Occipital lobe (tissue), 2 donors: ENCODE data around the gene FOLR1. TPM values are rescaled to one million over a fixed set of nuclear protein-coding genes. Genes with fewer than 3 reads are reported as not detected.

Experiments
- DNase-seq: peaks from one replicate; lab custom pipeline; 2025; lab: John Stamatoyannopoulos, UW
- total RNA-seq: library from RNA; depleted of rRNA; stranded (reverse); fragments of >200 nt; gene quantifications from one replicate; pipeline ENCODE4 v1.2.3, GENCODE V29; 2014

The FOLR1 gene
- total RNA-seq, 1 donor from 2014 or later, result not detected

DNA sequence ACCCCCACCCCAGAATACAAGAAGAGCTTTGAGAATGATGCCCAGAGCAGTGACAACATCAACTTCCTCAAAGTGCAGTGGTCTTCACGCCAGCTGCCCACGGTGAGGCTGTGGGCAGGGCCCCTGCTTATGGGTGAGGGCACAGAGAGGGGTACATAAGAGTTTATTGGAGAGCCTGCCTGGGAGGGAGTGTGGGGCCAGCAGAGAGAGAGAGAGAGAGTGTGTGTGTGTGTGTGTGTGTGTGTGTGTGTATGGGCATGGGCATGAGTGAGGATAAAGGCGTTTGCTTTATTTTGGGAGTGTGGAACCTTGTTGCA is 42.5 kb downstream of the FOLR1 start:
- DNase-seq, result no peak

GRCh38 chr11:72234920-72235319 is 43.0 kb downstream of the FOLR1 start:
- DNase-seq, result no peak

DNA sequence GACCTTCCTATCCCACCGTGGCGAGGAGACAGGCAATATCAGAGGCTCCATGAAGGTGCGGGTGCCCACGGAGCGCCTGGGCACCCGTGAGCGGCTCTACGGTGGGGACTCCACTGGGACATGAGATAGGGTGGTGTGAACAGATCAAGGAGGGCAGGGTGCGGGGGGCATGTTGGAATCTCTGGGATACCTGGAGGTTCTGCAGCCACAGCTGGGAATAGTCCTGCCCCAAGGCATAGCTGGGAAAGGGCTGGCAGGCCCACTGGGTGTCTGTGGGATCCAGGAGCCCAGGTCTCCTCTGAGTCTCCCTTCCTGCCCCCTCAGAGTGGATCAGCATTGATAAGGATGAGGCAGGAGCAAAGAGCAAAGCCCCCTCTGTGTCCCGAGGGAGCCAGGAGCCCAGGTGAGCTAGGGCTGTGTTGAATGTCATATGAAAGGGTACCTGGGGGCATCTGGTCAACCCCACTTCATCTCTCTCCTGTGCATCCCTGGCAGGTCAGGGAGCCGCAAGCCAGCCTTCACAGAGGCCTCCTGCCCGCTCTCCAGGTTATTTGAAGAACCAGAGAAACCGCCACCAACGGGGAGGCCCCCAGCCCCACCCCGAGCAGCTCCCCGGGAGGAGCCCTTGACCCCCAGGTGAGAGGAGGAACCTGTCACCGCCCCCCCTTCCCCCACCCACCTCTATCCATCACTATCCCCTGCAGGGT is 43.6 kb downstream of the FOLR1 start:
- no peak for DNase-seq

- no peak for DNase-seq
Observed at GRCh38 chr11:72236083-72236697, 44.2 kb downstream of the FOLR1 start.

DNA sequence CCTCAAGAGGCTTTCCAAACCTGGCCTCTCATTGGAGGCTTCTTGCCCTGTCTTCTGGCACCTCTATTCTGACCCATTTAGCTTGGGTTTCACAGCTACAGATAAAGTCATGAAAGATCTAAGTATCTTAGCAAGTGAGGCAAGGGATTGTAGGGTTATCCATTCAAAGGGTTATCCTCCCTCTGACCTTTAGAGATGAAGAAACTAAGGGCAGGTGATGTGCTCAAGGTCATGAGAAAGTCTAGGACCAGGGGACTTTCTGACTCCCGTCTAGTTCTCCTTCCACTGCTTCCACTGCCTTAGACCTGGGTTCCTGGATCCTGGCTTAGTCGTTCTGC is 44.8 kb downstream of the FOLR1 start:
- no peak for DNase-seq

DNA sequence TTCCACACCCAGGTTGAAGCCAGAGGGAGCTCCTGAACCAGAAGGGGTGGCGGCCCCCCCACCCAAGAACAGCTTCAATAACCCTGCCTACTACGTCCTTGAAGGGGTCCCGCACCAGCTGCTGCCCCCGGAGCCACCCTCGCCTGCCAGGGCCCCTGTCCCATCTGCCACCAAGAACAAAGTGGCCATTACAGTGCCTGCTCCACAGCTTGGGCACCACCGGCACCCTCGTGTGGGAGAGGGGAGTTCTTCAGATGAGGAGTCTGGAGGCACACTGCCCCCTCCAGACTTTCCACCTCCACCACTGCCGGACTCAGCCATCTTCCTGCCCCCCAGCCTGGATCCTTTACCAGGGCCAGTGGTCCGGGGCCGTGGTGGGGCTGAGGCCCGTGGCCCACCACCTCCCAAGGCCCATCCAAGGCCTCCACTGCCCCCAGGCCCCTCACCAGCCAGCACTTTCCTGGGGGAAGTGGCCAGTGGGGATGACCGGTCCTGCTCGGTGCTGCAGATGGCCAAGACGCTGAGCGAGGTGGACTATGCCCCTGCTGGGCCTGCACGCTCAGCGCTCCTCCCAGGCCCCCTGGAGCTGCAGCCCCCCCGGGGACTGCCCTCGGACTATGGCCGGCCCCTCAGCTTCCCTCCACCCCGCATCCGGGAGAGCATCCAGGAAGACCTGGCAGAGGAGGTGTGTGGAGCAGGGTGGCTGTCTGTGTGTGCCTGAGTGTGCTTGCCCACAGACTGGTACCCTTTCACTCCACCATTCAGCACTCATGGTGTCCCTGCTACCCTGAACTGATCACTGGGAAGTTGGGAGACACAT is 45.4 kb downstream of the FOLR1 start:
- DNase-seq, result no peak

DNA sequence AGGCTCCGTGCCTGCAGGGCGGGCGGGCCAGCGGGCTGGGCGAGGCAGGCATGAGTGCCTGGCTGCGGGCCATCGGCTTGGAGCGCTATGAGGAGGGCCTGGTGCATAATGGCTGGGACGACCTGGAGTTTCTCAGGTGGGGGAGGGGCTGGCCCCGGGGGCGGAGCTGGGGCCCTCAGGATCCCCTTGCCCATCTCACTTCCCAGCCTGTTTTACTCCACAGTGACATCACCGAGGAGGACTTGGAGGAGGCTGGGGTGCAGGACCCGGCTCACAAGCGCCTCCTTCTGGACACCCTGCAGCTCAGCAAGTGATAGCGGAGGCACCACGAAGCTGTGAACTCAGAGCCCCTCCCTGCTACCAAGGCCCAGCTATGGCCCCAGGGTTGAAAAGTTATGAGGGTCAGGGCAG is 46.1 kb downstream of the FOLR1 start:
- no peak for DNase-seq

GRCh38 chr11:72238492-72239312 is 46.8 kb downstream of the FOLR1 start:
- DNase-seq, result no peak

DNA sequence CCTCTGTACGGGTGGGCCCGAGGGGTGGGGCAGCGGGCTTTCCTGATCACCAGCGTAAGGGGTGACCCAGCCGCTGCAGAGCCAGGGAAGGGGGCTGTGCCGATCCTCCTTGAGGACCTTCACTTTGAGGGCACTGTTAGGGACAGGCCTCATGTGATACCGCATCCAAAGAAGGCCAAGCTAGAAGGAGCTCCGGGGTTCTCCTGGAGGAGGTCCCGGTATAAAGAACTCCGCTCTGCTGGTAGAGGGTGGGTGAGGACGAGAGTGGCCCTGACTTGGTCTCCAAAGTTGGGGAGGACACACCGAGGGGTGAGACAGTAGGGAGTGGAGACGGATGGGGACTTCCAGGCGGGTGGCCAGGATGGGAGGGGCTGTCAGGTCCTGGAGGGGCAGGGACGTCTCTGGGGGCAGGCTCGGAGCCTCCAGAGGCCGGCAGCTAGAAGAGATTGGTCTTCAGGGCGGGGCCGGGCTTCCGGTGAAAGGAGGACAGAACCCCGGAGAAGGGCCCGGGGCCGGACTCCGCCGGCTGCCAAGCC is 47.4 kb downstream of the FOLR1 start:
- DNase-seq, result no peak

DNA sequence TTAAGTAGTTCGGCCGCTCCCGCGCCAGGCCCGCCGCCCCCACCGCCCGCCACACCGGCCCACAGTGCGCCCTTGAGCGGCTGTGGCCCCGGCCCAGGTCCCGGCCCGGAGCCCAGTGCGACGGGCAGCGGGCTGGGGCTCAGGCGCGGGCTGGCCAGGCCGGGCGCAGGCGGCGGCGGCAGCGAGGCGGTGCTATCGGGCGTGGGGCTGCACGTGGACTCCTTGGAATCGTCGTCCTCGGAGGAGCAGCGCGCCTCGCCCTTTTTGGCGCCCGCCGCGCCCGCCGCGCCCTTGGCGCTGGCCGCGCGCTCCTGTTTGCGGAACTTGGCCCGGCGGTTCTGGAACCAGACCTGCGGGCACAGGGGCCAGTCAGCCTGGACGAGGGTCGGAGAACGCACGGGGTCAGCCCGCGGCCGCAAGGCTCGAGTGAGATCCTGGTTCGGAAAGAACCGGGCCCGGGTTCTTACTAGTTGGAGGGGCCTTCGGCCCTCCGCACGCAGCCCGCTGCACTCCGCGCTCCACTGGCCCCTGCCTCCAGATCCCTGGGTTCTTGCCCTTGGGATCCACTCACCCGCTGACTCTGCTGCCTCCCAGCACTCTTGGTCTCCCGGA is 48.0 kb downstream of the FOLR1 start:
- DNase-seq, result no peak

DNA sequence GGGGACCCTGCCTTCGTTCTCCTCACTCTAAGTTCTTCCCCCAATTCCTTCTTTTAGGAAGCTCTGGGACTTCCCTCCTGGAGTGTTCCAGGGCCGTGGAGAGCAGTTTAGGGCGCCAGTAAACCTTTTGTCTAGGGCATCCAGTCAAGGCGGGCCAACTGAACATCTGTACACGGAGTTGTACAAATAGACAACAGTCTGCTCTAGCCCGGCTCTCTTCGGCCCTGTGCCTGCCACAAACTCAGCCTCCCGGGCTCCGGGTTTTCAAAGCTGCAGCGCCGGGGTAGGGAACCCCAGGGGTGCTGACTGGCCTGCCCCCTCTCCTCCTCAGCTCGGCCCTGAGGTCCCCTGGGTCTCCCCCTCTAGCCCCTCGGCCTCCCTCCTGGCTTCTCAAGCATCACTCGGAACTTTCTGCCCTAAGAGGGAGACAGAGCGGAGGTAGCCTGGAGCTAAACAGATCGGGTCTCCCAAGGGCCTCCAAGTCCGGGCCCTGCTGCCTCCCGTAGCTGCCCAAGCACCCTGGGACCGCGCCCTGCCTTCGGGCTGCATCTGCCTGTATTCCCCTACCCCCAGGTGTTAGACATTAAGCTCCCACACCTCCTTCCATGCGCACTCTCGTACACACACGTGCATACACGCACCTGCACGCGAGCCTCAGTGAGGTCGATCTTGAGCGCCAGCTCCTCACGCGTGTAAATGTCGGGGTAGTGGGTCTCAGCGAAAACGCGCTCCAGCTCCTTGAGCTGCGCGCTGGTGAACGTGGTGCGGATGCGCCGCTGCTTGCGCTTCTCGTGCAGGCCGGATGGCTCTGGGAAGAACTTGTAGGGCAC is 48.7 kb downstream of the FOLR1 start:
- DNase-seq, result no peak

DNA sequence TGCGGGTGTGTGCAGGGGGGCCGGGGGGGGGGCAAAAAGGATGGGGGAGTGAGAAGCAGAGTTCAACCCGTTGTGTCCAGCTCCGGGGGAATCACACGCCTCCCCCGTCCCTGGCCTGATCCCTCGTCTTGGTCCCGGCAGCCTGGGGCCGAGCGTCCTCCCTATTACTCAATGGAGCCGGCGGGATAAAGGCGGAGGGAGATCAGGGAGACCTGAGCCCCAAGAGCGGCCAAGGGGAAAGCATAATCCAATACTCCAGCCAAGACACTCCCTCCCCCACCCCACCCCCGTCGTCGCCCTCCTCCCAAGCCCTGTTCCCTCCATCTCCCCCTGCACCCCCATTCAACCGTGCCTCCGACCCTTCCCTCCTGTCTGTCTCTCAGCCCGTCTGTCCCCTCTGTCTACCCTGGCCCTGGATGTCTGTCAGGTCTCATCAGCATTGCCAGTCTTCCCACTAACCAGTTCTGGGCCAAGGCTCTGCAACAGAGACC is 49.4 kb downstream of the FOLR1 start:
- no peak for DNase-seq

- DNase-seq, result no peak
Observed at GRCh38 chr11:72242141-72242540, 50.2 kb downstream of the FOLR1 start.

DNA sequence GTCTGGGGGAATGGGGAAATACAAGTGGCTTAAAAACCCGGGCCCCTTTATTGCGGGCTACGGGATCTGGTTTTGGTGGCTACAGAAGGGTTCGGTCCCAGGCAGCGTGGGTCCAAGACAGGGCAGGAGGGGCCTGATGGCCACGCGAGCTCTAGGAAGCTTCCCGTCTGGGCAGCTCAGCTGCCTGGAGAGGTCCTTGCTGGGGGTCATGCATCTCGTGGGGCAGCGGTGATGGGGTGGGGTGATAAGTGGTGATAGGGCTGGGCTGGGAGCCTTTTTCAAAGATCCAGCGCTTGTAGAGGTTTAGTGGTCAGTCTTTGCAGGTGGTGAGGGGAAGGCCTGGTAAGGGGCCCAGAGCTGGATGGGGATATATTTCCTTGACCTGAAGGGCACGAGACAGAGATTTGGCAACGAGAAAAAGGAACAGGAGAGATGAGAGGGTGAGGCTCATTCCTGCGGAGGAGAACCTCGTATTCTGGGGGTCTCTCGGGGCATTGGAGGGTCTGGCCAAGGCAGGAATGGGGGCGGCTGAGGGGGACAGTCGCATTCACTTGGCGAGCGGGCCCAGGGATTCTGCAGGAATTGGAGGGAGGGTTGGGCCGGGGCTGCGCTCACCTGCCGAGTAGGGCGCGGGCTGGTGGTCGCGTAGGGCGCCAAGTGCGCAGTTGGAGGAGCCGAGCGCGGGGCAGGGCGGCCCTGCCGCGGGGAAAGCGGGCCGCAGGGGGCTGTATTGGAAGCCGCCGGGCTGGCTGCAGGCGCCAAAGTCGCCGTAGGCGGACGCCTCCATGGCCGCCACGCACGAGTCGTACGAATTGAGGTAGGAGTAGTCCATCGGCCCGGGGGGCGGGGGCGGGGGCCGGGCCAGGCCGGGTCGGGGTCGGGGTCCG is 51.5 kb downstream of the FOLR1 start:
- DNase-seq, result no peak

DNA sequence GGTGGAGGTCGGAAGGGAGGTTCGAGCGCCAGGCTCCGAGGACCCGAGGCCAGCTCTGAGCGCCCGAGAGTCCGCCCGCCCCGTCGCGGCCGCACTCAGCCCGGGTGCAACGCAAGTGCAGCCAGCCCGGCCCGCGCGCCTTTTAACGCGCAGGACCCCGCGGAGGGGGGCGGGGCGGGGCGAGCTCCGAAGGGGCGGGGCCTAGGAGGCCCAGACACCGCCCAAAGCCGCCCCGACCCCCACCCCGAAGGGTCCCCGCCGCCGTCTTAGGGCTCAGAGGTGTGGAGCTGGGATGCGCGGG is 52.1 kb downstream of the FOLR1 start, which contains the start of gene PHOX2A:
TSS of gene PHOX2A (minus strand) at position 117 of the 301 bp plus-strand sequence. CDS start 172 bp downstream, outside the sequence.
- no peak for DNase-seq

GRCh38 chr11:72244361-72245262 is 52.7 kb downstream of the FOLR1 start:
- DNase-seq, result no peak

DNA sequence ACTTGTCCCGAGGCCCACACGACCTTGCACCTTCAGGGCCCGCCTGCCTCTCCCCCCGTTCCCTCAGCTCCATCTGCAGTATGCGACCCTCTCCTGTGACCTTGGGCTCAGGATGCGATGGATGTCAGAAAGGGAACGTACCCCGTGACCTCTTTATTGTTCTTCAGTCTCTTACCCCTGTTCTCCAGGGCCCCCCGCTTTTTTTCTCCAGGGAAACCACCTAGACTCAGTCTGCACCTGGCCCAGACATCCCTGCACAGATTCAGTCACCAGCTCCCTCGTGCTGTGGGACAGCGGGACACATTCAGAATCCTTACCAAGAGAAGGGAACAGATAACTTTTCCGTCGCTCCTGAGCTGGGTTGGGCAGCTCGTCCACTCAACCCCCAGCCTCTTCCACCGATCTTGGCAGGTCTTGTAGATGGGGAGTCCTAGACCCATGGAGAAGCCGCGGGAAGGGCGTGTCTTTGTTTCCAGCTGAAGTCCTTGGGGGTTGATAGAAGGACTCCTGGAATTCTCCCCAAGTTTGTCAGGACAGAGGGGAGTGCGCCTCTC is 53.4 kb downstream of the FOLR1 start:
- no peak for DNase-seq
